Activated naive CD8-positive, alpha-beta T cell (primary cell): ENCODE results near the gene PODN.

Experiments used
- H3K27ac Mint-ChIP-seq: one replicate; pipeline ENCODE4 v1.8.0; 2021; ENCODE audit warnings: mixed read lengths
- H3K27me3 Mint-ChIP-seq: one replicate; pipeline ENCODE4 v1.8.0; 2021; ENCODE audit warnings: mixed read lengths
- H3K36me3 Mint-ChIP-seq: one replicate; pipeline ENCODE4 v1.8.0; 2021; ENCODE audit warnings: mixed read lengths
- H3K4me1 Mint-ChIP-seq: one replicate; pipeline ENCODE4 v1.8.0; 2021; ENCODE audit warnings: low read depth, mixed read lengths
- H3K4me3 Mint-ChIP-seq: one replicate; pipeline ENCODE4 v1.8.0; 2021; ENCODE audit warnings: mild to moderate bottlenecking, mixed read lengths
- H3K9me3 Mint-ChIP-seq: one replicate; pipeline ENCODE4 v1.8.0; 2021; ENCODE audit warnings: low read depth, mixed read lengths

The PODN gene

GRCh38 chr1:53122201-53122885, 60.3 kb downstream of the PODN start:
- no peaks in the 10 kb centered on the region for H3K9me3 Mint-ChIP-seq
- no peak overlapping the region for H3K27ac Mint-ChIP-seq
- no peak overlapping the region for H3K4me3 Mint-ChIP-seq
- H3K4me1 Mint-ChIP-seq = no peaks in the 10 kb centered on the region
- H3K36me3 Mint-ChIP-seq = no peaks in the 10 kb centered on the region
- no peaks in the 10 kb centered on the region for H3K27me3 Mint-ChIP-seq

GRCh38 chr1:53122961-53123413, 61.0 kb downstream of the PODN start:
- Mint-ChIP-seq H3K27ac (no peak overlapping the region), H3K9me3 (no peaks in the 10 kb centered on the region), H3K4me1 (no peaks in the 10 kb centered on the region), H3K36me3 (no peaks in the 10 kb centered on the region), H3K27me3 (no peaks in the 10 kb centered on the region), H3K4me3 (no peak overlapping the region)

DNA sequence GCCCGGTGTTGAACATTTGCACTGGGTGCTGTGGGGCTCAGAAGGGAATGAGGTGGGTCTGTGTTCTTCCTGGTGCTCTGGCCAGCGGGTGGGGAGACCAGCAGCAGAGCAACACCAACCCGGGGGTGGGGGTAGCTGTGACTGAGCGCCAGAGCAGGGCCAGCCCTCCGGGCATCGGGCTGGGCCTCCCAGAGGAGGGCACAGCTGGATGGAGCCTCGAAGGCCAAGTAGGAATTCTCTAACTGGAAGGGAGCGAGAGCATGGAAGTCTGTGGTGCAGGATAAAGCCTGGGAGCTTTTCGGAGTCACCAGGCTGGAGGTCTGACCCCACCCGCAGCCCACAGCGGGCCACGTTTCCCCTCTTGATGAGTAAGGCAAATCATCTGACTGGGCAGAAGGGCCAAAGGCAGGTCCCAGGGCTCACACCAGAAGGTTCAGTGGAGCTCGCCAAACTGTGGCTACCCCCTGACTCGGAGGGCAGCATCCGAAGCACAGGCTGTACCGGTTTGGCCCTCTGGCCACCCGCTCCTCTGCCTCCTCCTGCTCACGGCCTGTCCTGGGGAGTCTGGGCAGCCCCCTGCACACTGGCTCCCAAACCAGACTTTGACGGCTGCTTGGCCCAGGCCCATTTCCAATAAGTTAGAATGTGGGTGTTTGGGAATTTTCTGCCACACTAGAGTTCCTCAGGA, 61.6 kb downstream of the PODN start:
- H3K4me1 Mint-ChIP-seq = no peaks in the 10 kb centered on the region
- H3K9me3 Mint-ChIP-seq = no peaks in the 10 kb centered on the region
- H3K4me3 Mint-ChIP-seq = no peak overlapping the region
- H3K36me3 Mint-ChIP-seq = no peaks in the 10 kb centered on the region
- H3K27me3 Mint-ChIP-seq = no peaks in the 10 kb centered on the region
- H3K27ac Mint-ChIP-seq = no peak overlapping the region

- H3K4me1 Mint-ChIP-seq = no peaks in the 10 kb centered on the region
- H3K4me3 Mint-ChIP-seq = no peak overlapping the region
- H3K27me3 Mint-ChIP-seq = no peaks in the 10 kb centered on the region
- H3K9me3 Mint-ChIP-seq = no peaks in the 10 kb centered on the region
- no peaks in the 10 kb centered on the region for H3K36me3 Mint-ChIP-seq
- H3K27ac Mint-ChIP-seq = no peak overlapping the region
Measured at GRCh38 chr1:53125122-53125521, 63.1 kb downstream of the PODN start.

GRCh38 chr1:53125623-53126360, 63.8 kb downstream of the PODN start:
- Mint-ChIP-seq H3K36me3 (no peaks in the 10 kb centered on the region), H3K27ac (no peak overlapping the region), H3K9me3 (no peaks in the 10 kb centered on the region), H3K4me1 (no peaks in the 10 kb centered on the region), H3K4me3 (no peak overlapping the region), H3K27me3 (no peaks in the 10 kb centered on the region)

DNA sequence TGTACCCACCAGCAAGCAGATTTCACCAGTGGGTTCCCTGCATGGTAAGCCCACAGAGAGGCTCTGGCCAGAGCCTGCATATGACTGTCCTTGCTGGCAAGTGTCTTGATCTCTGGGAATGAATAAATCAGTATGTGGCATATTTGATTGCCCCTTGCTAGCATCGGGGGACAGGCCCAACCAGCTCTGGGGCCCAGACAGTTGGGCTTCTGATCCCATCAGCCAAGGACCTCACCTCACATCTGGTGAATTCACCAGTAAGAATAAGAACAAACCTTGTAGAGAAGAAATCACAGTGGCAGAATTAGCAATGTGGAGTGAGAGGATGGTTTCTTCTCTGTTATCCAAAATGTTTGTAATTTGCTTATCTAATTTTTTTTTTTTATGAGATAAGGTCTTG, 64.5 kb downstream of the PODN start:
- no peaks in the 10 kb centered on the region for H3K36me3 Mint-ChIP-seq
- H3K27me3 Mint-ChIP-seq = no peaks in the 10 kb centered on the region
- no peaks in the 10 kb centered on the region for H3K4me1 Mint-ChIP-seq
- no peak overlapping the region for H3K27ac Mint-ChIP-seq
- H3K9me3 Mint-ChIP-seq = no peaks in the 10 kb centered on the region
- no peak overlapping the region for H3K4me3 Mint-ChIP-seq

- no peaks in the 10 kb centered on the region for H3K4me1 Mint-ChIP-seq
- no peaks in the 10 kb centered on the region for H3K27me3 Mint-ChIP-seq
- H3K36me3 Mint-ChIP-seq = no peaks in the 10 kb centered on the region
- H3K27ac Mint-ChIP-seq = no peak overlapping the region
- no peaks in the 10 kb centered on the region for H3K9me3 Mint-ChIP-seq
- H3K4me3 Mint-ChIP-seq = no peak overlapping the region
Measured at GRCh38 chr1:53127546-53127945, 65.5 kb downstream of the PODN start.

DNA sequence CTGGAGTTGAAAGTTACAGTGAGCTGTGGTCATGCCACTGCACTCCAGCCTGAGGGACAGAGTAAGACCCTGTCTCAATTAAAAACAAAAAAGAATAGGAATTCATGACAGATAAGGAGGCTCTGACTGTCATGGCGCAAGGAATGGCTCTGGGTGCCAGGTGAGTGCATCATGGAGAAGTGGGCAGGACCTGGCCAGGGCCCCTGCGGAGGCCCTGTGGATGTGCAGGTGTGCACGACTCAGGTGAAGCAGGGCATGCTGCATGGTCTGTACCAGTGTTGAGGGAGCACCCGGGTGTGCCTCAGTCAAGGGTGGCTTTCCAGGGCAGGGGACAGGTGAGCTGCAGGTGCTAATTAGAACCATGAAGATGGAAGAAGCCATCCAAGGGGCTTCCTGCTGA, 66.4 kb downstream of the PODN start:
- H3K27ac Mint-ChIP-seq = no peak overlapping the region
- H3K4me3 Mint-ChIP-seq = no peak overlapping the region
- no peaks in the 10 kb centered on the region for H3K27me3 Mint-ChIP-seq

GRCh38 chr1:53129891-53130597, 68.0 kb downstream of the PODN start:
- Mint-ChIP-seq H3K36me3 (no peaks in the 10 kb centered on the region), H3K9me3 (no peaks in the 10 kb centered on the region), H3K4me3 (no peak overlapping the region), H3K27me3 (no peaks in the 10 kb centered on the region), H3K27ac (no peak overlapping the region), H3K4me1 (no peaks in the 10 kb centered on the region)

More for the DNA sequence above, 66.4 kb downstream of the PODN start:
- no peaks in the 10 kb centered on the region for H3K4me1 Mint-ChIP-seq
- no peaks in the 10 kb centered on the region for H3K36me3 Mint-ChIP-seq
- H3K9me3 Mint-ChIP-seq = no peaks in the 10 kb centered on the region

DNA sequence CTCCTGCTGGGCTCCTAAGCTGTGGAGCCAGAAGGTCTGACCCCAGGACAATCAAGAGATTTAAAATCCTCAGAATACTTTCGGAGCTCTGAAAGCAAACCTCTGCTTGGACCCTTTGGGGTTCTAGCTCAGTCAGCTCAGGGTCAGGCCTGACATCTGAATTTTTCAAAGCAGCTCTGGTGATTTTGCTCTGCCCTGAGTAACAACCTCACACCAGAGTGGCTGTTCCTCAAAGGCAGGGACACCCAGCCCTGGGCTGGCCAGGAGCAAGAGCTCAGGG, 68.5 kb downstream of the PODN start:
- Mint-ChIP-seq H3K9me3 (no peaks in the 10 kb centered on the region), H3K4me3 (no peak overlapping the region), H3K27me3 (no peaks in the 10 kb centered on the region), H3K36me3 (no peaks in the 10 kb centered on the region), H3K27ac (no peak overlapping the region), H3K4me1 (no peaks in the 10 kb centered on the region)

DNA sequence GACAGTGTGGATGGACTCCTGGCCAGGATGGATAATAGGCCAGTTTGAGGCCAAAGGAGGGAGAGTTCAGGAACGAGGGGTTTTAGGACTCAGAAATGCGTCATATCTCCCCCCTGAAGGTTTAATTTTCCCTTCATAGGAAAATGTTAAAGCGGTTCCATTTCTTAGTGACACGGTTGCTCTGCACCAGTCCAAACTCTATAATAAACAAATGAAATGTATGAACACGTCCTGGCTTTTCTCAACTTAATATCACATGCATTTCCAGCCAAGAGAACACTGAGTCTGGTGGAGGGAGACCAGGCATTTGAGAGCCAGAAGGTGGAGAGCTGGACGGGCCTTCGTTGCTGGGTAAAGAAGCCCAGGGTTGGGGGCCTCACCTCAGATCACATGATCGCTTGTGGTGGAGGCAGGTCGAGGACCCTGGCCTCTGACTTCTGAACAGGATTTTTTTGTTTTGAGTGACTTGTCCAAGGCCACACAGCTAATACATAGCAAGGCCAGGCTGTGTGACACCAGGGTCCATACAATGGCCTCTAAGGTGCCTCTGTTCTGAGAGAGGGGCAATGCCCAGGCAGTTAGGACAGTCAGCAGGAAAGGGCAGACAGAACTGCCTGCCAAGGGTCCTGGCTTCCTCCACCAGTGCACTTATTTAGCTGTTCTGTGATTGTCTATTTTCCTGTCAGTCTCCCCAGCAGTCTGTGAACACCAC, 69.0 kb downstream of the PODN start:
- Mint-ChIP-seq H3K27ac (no peak overlapping the region), H3K4me3 (no peak overlapping the region), H3K4me1 (no peaks in the 10 kb centered on the region), H3K9me3 (no peaks in the 10 kb centered on the region), H3K36me3 (no peaks in the 10 kb centered on the region), H3K27me3 (no peaks in the 10 kb centered on the region)

DNA sequence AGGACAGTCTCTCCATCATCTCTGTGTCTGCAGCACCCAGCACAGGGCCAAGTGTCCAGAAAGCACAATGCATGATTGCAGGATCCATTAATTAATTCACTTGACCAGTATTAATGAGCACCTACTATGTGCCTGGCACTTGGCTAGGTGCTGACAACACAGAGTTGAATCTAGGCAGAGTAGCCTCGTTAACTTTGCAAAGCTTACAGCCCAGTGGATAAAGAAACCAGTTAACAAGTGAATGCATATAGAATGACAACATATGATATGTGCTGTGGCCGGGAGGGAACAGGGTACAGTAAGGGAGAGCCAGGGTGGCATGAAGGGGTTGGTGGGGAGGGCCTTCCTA, 69.6 kb downstream of the PODN start:
- H3K4me3 Mint-ChIP-seq = no peak overlapping the region
- no peak overlapping the region for H3K27ac Mint-ChIP-seq
- H3K27me3 Mint-ChIP-seq = no peaks in the 10 kb centered on the region
- H3K9me3 Mint-ChIP-seq = no peaks in the 10 kb centered on the region
- H3K36me3 Mint-ChIP-seq = no peaks in the 10 kb centered on the region
- no peaks in the 10 kb centered on the region for H3K4me1 Mint-ChIP-seq

- Mint-ChIP-seq H3K4me1 (no peaks in the 10 kb centered on the region), H3K4me3 (no peak overlapping the region), H3K27ac (no peak overlapping the region), H3K27me3 (no peaks in the 10 kb centered on the region), H3K36me3 (no peaks in the 10 kb centered on the region), H3K9me3 (no peaks in the 10 kb centered on the region)
Measured at GRCh38 chr1:53132176-53132575, 70.2 kb downstream of the PODN start.

- no peak overlapping the region for H3K4me3 Mint-ChIP-seq
- H3K4me1 Mint-ChIP-seq = no peaks in the 10 kb centered on the region
- no peak overlapping the region for H3K27ac Mint-ChIP-seq
Measured at GRCh38 chr1:53133261-53134041, 71.4 kb downstream of the PODN start.

More at GRCh38 chr1:53133261-53134041, 71.4 kb downstream of the PODN start:
- Mint-ChIP-seq H3K36me3 (peaks cover 5% of the 10 kb centered on the region), H3K27me3 (no peaks in the 10 kb centered on the region), H3K9me3 (peaks cover 6% of the 10 kb centered on the region)
